Measurements from ENCODE around the gene PIP4K2A.
"Not testable (repeated sequence)": the region's sequence is repeated elsewhere in the genome, so short reads cannot be mapped to it uniquely, and the experiment has no call there.

Gene PIP4K2A

DNA sequence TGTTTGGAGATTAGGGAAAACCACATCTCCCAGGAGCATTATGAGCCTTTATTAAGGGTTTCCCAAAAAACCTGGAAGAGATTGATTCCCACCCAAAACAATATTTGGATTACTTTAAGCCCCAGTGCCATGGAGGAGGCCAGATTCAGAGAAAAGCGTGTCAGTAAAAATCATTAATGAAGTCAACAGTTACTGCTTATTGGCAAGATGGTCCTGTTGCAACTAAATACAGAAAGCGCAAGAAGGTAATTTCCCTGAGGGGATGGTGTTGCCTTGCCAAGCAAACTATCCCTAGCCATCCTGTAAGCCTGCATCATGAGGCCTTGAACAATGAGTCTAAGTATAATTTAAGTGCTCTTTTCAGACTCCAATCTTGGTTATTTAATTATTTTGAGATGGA, 212.5 kb downstream of the PIP4K2A start:
- DNase-seq = no peak

DNA sequence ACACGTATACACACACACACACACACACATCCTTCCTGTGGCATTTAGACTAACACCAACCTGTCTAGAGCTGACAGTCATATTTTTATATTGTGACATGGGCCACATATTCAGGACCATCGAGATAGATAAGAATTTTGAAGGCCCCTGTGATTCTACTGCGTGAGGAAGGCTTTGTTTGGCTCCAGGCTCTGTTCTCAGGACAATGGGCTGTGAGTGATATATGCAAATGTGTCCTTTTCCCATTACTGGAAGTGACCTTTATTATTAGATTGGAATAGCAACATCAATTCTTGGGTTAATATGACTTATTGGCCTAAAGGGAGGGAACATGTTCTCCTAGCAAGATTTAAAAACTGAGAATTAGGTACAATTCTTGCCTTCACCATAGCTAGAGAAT, 213.0 kb downstream of the PIP4K2A start:
- DNase-seq = no peak

GRCh38 chr10:22500656-22501340, 213.6 kb downstream of the PIP4K2A start:
- DNase-seq = no peak

DNA sequence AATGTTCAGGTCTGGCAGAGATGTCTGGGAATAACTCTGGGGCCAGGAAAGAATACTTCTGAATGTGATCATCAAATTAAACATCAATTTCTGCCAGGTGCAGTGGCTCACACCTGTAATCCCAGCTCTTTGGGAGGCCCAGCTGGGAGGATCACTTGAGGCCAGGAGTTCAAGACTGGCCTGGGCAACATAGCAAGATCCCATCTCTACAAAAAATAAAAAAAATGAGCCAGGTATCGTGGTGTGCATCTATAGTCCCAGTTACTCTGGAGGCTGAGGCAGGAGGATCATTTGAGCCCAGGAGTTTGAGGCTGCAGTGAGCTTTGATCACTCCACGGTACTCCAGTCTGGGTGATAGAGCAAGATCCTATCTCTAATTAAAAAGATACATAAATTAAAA, 214.4 kb downstream of the PIP4K2A start:
- not testable (repeated sequence) for DNase-seq

DNA sequence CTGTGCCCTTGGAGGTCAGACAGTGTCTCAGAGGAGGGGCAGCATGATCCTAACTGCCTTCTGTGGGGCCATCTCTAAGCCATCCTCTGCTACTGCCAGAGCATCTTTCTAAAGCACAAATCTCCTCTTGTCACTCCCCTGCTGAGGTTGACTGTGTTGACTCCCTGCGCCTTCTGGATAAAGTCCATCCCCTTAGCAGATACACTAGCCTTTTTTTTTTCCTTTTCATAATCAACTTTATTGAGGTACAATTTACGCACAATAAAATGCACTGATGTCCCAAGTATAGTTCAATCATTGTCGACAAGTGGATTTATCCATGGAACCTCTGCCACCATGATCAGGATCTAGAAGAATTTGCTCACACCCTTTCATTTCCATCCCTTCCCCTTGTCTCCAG, 219.0 kb downstream of the PIP4K2A start:
- DNase-seq = no peak

GRCh38 chr10:22494007-22494406, 220.4 kb downstream of the PIP4K2A start:
- no peak for DNase-seq

- DNase-seq = no peak
Observed at GRCh38 chr10:22491931-22492615, 222.3 kb downstream of the PIP4K2A start.

DNA sequence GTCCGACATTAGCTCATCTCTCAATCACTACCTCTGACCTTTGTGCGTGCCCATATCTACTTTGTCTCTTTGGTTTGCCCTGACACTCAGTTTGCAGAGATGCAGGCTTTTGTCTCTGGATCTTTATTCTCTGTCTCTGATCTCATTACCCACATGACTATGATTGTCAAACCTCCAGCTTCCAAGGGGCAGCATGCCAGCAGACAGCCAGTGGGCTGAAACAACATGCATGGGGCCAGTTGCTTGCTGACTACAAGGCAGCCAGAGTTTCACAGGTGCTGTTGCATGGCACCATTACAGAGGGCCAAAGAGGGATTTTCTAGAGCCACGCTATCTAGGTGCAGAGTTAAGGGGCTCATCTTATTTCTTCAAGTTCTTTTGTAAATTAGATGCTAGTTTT, 222.9 kb downstream of the PIP4K2A start:
- no peak for DNase-seq

- no peak for DNase-seq
Observed at GRCh38 chr10:22489975-22490374, 224.4 kb downstream of the PIP4K2A start.

- no peak for DNase-seq
Observed at GRCh38 chr10:22489467-22489866, 224.9 kb downstream of the PIP4K2A start.

DNA sequence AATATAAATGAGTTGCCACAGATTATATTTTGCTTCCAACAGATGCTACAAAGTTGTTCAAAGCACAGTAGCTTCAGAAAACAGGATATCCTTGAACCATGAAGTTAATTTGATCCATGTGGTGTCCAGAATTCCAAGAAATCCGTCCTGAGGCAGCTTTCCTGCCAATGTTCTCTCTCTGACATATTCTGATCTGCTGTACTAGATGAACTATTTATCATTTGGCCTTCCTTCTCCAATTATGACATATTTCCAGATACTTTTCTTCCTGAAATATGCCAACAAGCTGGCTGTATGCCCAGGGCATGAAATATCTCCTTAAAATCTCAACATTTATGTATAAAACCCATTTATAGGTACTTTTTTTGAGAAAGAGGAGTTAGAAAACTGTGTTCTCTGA, 227.9 kb downstream of the PIP4K2A start:
- no peak for DNase-seq

All from DMS53 (cell line).